SH-SY5Y (cell line): ENCODE measurements around the gene NXNL1.

Source experiments
- GATA2 ChIP-seq: IDR thresholded peaks from 2 replicates; pipeline ENCODE4 v1.6.1; 2011; ENCODE audit warnings: mild to moderate bottlenecking, low read depth, low read length
- GATA3 ChIP-seq: IDR thresholded peaks from 2 replicates; pipeline ENCODE4 v1.6.1; 2011; ENCODE audit warnings: low read depth, mild to moderate bottlenecking, low read length, moderate library complexity

DNA sequence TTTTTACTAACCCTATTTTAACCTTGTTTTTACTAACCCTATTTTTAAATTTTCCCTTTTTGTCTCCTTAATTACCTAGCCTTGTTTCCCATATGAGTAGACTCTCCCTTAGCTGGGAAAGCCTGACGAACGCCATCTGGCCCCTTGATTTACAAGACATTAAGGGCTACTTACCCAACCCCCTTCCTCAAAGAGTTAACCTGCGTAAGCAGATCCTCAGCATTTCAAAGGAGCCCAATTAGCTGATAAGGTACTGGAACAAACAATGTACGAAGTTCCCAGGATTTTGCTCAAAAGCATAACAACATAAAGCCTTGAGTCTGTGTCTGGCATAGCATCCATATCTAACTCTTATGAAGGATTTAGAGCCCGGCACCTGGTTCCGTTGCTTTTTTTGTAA, 45.6 kb downstream of the NXNL1 start:
- no peak for TF ChIP-seq GATA2
- TF ChIP-seq GATA3, result no peak
